NCI-H1092 treated with DMSO at 0.1 percent for 48 hours (cell line): Measurements from ENCODE around the gene NOSIP.
A peak's percentile ranks its signal among the peaks of the same experiment; 100 is the strongest.
"Not testable (repeated sequence)": the region's sequence is repeated elsewhere in the genome, so short reads cannot be mapped to it uniquely, and the experiment has no call there.

Experiments
- DNase-seq: peaks from one replicate; lab custom pipeline; 2025; lab: John Stamatoyannopoulos, UW

The NOSIP gene

DNA sequence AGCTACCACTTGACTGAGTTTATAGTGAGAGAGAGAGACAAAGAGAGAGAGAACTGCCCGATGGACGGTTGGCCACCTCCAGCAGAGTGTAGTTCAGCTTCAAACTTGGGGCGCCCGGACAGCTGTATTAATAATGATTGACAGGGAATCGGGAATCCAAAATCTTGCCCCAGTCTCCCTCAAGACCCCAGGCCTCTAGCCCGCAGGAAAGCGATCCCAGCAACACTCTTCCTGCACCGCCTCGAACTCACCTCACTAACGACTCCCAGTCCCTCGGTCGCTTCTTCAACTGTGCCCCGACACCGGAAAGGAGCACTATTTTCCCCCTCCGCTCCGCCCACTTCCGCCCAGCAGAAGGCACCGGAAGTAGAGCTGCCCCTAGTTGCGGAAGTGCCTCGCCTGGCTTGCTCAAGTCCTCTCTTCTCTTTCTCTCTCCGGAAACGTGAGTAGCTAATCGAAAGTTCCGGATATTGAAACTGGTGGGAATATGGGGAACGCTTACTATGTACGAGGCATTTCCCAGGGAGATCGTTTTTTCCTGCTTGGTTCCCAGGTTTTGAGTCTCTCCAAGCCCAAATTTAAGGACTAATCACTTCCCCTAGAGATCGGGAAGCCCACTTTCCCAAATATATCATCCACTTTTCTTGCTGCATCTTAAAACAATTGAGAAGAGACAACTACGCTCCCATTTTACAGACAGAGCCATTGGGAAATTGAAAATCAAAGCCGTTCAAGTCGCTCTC lies at the start of gene NOSIP:
Gene NOSIP (minus strand): TSS at position 293 of the 743 bp plus-strand sequence. CDS start 19,865 bp downstream, outside the sequence.
- peak; percentile 92 for DNase-seq

DNA sequence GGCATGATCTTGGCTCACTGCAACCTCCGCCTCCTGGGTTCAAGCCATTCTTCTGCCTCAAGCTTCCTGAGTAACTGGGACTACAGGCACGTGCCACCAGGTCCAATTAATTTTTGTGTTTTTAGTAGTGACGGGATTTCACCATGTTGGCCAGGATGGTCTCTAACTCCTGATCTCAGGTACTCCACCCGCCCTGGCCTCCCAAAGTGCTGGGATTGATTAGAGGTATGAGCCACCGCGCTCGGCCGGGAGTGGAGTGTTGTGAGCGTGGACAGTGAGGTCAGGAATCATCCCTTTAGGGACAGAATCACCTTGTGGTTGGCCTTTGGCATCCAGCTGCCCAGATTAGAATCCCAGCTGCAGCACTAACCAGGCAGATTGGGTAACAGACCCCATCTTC lies 49.3 kb upstream of the NOSIP start:
- no peak for DNase-seq

GRCh38 chr19:49626226-49626625 lies 45.9 kb upstream of the NOSIP start:
- DNase-seq = no peak

- DNase-seq = no peak
Observed at GRCh38 chr19:49624967-49625910, 44.9 kb upstream of the NOSIP start.

DNA sequence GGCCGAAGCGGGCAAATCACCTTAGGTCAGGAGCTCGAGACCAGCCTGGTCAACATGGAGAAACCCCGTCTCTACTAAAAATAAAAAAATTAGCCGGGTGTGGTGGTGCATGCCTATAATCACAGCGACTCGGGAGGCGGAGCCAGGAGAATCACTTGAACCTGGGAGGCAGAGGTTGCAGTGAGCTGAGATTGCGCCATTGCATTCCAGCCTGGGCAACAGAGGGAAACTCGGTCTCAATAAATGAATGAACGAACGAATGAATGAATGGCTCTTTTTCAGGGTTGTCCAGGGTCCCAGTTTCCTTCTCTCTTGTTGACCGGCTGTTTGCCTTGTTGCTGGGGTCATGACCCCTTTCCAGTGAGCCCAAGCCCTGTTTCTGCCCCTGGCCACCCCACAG lies 37.5 kb upstream of the NOSIP start:
- not testable (repeated sequence) for DNase-seq

- DNase-seq = no peak
Observed at GRCh38 chr19:49616945-49617344, 36.6 kb upstream of the NOSIP start.

- DNase-seq = no peak
Observed at GRCh38 chr19:49616532-49616931, 36.2 kb upstream of the NOSIP start.

DNA sequence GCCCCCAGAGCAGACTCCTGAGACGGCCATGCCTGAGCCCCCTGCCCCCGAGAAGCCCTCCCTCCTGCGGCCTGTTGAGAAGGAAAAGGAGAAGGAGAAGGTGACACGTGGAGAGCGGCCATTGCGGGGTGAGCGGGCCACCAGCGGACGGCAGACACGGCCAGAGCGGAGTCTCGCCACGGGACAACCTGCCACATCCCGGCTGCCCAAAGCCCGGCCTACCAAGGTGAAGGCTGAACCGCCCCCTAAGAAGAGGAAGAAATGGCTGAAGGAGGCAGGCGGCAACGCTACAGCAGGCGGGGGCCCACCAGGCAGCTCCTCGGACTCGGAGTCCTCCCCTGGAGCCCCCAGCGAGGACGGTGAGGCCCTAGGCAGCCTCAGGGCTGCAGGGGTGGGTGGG lies 35.5 kb upstream of the NOSIP start:
- no peak for DNase-seq

GRCh38 chr19:49614096-49614833 lies 33.9 kb upstream of the NOSIP start:
- DNase-seq = no peak

GRCh38 chr19:49613374-49613773 lies 33.0 kb upstream of the NOSIP start:
- DNase-seq = no peak

DNA sequence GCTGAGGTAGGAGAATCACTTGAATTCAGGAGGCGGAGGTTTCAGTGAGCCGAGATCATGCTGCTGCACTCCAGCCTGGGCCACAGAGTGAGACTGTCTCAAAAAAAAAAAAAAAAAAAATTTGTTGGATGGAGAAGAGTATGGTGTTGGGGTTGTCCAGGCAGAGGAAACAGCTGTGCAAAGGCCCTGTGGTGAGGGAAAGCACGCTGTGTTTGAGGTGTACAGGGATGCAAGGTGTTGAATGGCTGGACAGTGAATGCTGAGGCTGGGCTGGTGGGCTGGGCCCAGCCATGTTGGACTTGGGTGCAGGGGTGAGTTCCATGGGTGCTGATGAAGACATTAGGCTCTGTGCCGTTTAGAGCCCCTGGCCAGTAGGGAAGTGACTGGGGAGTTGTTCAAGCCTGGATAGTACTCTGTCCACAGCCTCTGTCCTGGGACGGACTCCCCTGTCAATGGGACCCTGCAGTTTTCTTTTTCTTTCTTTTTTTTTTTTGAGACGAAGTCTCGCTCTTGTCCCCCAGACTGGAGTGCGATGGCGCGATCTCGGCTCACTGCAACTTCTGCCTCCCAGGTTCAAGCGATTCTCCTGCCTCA lies 29.2 kb upstream of the NOSIP start:
- DNase-seq = no peak

DNA sequence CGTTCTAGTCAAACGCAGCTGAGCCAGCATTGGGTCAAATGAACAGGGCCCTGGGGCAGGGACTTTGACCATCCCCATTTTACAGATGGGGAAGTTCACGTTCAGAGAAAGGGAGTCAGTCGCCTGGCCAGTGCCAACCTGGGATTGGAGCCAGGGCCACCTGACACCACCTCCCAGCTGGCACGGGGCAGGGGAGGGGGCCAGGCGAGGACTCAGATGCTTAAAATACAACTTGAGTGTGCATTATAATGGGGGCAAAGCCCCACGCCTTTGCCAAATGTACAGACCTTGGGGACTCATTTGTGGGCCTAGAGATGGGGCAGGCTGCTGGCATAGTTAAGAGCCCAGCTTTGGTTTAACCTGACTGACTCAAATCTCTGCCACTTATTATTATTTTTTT lies 25.2 kb upstream of the NOSIP start:
- DNase-seq = no peak

DNA sequence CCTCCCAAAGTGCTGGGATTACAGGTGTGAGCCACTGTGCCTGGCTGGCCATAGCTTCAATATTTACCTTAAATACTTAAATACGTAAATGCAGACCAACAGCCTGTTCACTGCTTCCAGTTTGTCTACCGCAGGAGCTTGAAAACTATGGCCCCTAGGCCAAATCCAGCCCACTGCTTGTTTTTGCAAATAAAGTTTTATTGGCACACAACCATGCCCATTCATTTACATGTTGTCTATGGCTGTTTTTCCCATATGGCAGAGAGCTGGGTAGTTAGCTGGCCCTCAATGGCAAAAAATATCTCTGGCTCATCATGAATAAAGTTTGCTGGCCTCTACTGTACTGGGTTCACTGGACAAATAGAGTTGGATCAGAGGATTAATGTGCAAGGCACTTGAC lies 22.4 kb upstream of the NOSIP start:
- no peak for DNase-seq

DNA sequence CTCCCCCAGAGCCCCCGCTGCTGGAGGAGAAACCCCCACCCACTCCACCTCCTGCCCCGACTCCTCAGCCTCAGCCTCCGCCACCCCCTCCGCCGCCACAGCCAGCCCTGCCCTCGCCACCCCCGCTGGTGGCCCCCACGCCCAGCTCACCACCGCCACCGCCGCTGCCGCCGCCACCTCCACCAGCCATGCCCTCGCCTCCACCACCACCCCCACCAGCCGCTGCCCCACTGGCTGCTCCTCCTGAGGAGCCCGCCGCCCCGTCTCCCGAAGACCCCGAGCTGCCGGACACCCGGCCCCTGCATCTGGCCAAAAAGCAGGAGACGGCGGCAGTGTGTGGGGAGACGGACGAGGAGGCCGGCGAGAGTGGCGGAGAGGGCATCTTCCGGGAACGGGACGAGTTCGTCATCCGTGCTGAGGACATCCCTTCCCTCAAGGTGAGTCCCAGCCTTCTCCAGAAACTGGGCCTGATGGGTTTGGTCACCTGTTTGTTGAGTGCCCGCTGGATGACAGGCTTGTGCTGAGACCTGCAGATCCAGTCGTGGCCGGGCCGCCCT lies 21.2 kb upstream of the NOSIP start:
- DNase-seq = no peak

- DNase-seq = no peak
Observed at GRCh38 chr19:49599378-49600295, 19.3 kb upstream of the NOSIP start.

DNA sequence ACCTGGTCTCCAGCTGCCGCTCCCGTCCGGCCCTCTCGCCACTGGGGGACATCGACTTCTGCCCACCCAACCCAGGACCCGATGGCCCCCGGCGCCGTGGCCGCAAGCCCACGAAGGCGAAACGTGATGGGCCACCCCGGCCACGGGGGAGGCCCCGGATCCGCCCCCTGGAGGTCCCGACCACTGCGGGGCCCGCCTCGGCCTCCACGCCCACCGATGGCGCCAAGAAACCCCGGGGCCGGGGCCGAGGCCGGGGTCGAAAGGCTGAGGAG lies 17.3 kb upstream of the NOSIP start:
- DNase-seq = no peak

DNA sequence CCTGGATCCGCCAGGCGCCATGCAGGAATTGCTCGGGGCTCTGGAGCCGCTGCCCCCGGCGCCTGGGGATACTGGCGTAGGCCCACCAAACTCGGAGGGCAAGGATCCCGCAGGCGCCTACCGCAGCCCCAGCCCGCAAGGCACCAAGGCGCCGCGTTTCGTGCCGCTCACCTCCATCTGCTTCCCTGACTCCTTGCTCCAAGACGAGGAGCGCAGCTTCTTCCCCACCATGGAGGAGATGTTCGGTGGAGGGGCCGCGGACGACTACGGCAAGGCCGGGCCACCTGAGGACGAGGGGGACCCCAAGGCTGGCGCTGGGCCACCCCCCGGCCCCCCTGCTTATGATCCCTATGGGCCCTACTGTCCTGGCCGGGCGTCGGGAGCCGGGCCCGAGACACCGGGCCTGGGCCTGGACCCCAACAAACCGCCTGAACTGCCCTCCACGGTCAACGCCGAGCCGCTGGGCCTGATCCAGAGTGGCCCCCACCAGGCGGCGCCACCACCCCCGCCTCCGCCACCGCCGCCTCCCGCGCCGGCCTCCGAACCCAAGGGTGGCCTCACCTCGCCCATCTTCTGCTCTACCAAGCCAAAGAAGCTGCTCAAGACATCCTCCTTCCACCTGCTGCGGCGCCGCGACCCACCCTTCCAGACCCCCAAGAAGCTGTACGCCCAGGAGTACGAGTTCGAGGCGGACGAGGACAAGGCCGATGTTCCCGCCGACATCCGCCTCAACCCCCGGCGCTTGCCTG lies 16.8 kb upstream of the NOSIP start:
- DNase-seq = no peak

- no peak for DNase-seq
Observed at GRCh38 chr19:49596407-49596806, 16.1 kb upstream of the NOSIP start.

- DNase-seq = no peak
Observed at GRCh38 chr19:49595819-49596404, 15.6 kb upstream of the NOSIP start.
